Activated effector memory CD4-positive, alpha-beta T cell treated with Interleukin-2 at 50 U/mL for 16 hours (primary cell): ENCODE measurements around the gene MIDN.
"Not testable (repeated sequence)": the region's sequence is repeated elsewhere in the genome, so short reads cannot be mapped to it uniquely, and the experiment has no call there.

Source experiments
- DNase-seq: peaks from one replicate; pipeline ENCODE4 v3.0.0-alpha.2; 2020

MIDN gene

GRCh38 chr19:1246265-1247087, 1.9 kb upstream of the MIDN start:
- not testable (repeated sequence) for DNase-seq

- DNase-seq = no peak
These were observed 640 bp upstream of the MIDN start for GRCh38 chr19:1247748-1248138.

GRCh38 chr19:1248786-1249297, 459 bp downstream of the MIDN start:
- peak; percentile 77 for DNase-seq

- peak; percentile 95 for DNase-seq
These were observed 1.1 kb downstream of the MIDN start for GRCh38 chr19:1249298-1249989.

GRCh38 chr19:1249990-1250436, 1.6 kb downstream of the MIDN start:
- no peak for DNase-seq

- DNase-seq = peak; percentile 50
These were observed 2.3 kb downstream of the MIDN start for GRCh38 chr19:1250437-1251260.

- peak; percentile 61 for DNase-seq
These were observed 3.2 kb downstream of the MIDN start for GRCh38 chr19:1251330-1252220.

- DNase-seq = peak; percentile 59
These were observed 3.9 kb downstream of the MIDN start for GRCh38 chr19:1252221-1252820.

- DNase-seq = peak; percentile 74
These were observed 4.6 kb downstream of the MIDN start for GRCh38 chr19:1252821-1253513.

GRCh38 chr19:1253514-1254080, 5.2 kb downstream of the MIDN start:
- no peak for DNase-seq

GRCh38 chr19:1254081-1254527, 5.7 kb downstream of the MIDN start:
- DNase-seq = no peak

GRCh38 chr19:1254530-1255185, 6.3 kb downstream of the MIDN start:
- no peak for DNase-seq

- no peak for DNase-seq
These were observed 7.1 kb downstream of the MIDN start for GRCh38 chr19:1255186-1256161.

GRCh38 chr19:1256646-1257474, 8.5 kb downstream of the MIDN start:
- DNase-seq = no peak

- no peak for DNase-seq
These were observed 9.2 kb downstream of the MIDN start for GRCh38 chr19:1257475-1258162.

GRCh38 chr19:1258163-1258492, 9.7 kb downstream of the MIDN start:
- no peak for DNase-seq

- DNase-seq = no peak
These were observed 10.4 kb downstream of the MIDN start for GRCh38 chr19:1258707-1259205.
